ENCODE data around the gene SERPINA9.
"Not testable (repeated sequence)": the region's sequence is repeated elsewhere in the genome, so short reads cannot be mapped to it uniquely, and the experiment has no call there.

Gene SERPINA9

DNA sequence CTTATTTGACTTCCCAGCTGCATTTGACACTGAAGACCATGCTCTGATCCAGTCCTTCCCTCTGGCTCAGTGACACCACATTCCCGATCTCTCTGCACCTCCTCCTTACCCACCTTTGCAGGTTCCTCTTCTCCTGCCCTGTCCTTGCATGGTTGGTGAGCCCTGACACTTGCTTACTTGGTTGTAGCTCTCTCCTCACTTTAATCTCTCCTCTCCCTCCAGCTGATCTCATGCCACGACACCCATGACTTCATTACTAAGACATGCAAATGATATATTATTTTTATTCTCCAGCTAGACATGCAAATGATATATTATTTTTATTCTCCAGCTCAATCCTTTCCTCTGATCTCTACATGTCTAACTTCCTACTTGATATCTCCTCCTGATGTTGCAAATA, at the start of gene SERPINA9:
TSS of gene SERPINA9 (minus strand) at position 175 of the 400 bp plus-strand sequence. CDS start 6,357 bp downstream, outside the sequence.
- no peak for DNase-seq

GRCh38 chr14:94524093-94524492, 48.1 kb upstream of the SERPINA9 start:
- DNase-seq, result no peak

DNA sequence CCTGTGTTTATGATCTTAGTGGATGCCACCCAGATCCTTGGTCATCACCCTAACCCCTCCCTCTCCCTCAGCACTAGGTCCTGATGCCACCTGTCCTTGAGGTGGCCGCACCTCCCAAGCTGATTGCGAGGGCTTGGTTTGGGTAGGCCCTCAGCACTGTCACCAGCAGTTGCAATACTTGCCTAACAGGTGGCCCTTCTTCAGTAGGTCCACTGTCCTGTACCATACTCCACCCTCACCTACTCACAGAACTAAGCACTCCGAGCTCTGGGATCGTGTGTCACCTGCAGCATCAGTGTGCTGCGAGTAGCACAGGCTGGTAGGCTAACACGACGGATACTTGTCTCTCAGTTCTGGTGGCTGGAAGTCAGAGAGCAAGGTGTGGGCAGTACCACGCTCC, 47.3 kb upstream of the SERPINA9 start:
- DNase-seq, result no peak

DNA sequence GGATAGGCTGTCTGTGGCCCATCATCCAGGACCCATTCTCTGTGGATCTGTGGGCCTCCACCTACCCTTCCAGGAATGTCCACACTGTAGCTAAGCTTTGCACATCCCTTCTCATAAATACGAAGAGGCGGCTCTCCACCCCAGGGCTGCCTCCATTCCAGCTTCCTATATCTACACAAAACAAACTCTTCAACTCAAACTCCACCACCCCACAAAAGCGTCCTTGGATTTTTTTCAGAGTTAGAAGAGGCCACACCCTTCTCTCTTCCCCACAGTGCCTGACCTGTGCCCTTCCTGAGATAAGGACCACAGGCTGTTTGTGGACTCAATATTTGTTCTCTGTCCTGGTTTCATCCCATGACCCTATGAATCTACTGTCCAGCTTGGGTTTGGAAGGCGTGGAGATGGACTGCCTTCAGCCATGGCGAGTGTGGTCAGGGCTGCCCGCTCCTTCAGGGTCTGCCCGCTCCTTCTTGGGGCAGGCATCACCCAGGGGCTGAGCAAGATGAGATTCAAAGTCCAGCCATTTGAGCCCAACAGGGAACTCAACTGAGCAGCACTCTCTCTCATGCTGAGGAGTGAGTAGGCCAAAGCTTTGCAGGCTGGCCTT, 46.2 kb upstream of the SERPINA9 start:
- DNase-seq, result no peak

DNA sequence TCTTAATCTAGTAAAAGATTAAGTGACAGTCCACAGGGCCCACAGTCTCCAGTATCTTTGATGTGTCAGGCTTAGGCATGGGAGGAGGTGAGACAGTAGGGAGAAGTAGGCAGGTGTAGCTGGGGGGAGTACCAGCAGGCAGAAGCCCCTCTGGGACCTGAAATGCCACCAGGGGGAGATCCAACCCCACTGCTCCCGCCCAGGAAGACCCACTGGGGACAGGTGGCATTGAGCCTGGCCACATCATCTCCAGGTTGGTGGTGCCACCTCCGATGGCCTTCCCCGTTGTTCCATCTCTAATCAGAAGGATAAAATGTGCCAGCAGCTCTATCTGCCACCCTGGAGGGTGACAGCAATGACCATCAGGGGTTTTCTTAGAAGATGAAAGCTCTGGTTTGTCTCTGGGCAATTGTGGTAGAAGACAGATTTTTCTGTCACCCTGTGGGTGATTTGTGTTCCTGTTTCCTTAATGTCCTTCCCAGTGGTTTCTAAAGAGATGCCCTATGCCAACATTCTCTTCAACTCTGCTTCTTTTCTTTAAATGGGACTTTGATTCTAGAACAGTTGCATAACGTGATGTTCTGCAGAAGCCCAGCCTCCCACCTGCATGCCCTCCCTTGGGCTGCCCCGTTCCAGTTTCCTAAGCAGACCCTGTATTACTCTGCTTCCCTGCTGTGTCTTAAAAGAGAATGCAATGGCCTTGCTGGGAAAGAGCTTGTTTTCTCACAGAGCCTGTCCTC, 45.5 kb upstream of the SERPINA9 start:
- DNase-seq, result no peak

DNA sequence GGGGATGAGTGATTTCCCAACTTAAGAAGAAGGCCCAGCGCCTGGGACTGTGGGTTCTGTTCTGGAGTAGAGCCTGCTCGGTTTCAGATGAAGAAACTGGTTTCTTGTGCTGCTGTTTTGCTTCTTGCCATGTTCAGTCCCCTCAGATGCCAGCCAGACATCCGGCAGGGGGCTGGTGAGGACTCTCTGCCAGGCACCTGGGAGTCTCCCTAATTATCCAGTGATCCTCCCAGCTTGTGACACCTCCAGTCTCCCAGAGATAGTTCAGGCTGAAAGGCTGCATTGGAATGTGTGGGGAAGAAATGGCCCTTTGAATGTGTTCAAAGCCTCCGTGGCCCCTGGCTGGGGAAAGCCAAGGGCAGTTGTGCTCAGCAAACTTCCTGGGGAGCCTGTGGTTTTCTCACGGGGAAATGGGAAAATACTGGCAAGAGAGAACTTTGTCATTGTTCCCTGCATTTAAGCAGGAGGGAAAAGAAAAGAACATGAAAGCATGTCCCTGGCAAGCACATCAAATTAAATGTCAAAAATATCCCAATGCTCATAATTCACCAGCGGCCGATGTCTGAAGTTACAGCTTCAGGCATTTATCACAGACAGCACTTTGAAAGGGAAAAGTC, 41.8 kb upstream of the SERPINA9 start:
- no peak for DNase-seq

DNA sequence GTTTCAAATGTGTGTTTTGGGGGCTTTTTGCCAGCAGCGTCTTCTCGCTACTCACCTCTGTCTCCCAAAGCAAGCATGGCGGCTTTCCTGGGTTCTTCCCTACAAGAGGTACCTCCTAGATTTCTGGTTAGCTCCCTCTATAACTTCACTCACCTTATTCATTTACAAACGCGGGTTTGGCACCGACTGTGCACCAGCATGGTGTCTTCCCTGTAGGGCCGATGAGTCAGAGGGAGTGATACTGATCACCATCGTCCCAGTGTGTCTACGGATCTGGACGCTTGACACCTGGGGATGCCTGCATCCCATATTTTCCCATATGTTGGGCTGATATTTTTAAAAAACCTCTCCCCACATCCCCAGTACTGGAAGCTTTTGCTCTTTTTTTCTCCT, 41.2 kb upstream of the SERPINA9 start:
- no peak for DNase-seq

- DNase-seq, result no peak
Observed at GRCh38 chr14:94515856-94516255, 39.9 kb upstream of the SERPINA9 start.

DNA sequence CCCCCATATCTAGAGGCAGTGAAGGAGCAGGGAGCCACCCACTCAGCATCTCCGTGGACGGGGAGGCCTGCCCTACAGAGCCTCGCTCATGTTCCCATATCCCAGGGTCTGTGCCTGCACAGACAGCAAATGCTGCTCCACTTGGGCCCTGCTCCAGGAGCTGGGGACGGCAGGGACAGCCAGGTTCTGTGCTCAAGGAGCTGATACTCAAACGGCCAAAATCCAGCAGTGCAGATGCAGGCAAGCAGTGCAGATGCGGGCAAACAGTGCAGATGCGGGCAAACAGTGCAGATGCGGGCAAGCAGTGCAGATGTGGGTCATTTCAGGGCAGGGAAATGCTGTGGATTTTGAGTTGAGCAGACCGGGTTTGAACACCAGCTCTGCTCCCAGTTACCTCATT, 39.4 kb upstream of the SERPINA9 start:
- DNase-seq, result no peak

DNA sequence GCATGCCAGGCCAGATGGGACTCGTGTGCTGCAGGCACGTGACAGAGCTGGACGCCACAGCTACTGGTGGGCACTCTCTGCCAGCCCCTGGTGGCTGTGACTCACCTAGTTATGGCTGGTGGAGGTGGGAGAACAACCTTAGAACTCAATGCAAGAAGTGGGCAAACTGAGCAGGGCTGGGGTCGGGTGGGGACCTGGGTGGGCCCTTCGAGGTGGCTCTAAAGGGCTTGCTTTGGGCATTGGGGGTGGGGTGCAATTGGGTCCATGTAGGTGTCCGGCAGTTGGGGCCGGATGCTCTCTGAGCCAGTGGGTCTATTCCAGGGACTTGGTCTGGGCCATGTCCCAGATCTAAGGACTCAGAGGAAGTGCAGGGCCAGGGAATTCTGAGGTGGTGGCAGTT, 38.4 kb upstream of the SERPINA9 start:
- no peak for DNase-seq

DNA sequence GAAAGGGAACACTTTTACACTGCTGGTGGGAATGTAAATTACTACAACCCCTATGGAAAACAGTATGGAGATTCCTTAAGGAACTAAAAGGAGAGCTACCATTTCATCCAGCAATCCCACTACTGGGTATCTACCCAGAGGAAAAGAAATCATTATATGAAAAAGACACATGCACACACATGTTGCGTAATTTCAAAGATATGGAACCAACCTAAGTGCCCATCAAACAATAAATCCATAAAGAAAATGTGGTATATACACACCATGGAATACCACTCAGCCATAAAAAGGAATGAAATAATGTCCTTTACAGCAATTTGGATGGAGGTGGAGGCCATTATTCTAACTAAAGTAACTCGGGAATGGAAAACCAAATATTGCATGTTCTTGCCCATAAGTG, 34.5 kb upstream of the SERPINA9 start:
- DNase-seq, result not testable (repeated sequence)

DNA sequence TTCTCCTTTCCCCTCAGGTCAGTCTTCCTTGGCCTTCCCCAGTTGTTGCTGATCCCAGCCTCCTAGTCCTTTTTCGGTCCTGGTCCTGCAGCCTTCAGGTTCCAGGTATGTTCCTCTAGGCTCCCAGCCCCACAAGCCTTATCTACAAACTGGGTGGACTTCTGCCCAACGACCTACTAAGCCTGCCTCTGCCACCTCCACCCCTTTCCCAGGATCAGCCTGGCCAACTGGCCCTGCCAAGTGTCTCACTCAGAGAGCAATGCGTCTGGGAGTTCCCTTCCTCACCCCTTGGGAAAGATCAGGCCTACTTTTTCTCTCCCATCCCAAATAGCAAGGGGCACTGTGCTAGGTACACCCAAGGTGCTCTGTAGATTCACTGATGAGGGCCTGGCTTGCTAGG, 33.4 kb upstream of the SERPINA9 start, which contains the start of gene SERPINA12:
TSS of gene SERPINA12 (minus strand) at position 114 of the 400 bp plus-strand sequence. CDS start 11,072 bp downstream, outside the sequence.
- DNase-seq, result no peak

DNA sequence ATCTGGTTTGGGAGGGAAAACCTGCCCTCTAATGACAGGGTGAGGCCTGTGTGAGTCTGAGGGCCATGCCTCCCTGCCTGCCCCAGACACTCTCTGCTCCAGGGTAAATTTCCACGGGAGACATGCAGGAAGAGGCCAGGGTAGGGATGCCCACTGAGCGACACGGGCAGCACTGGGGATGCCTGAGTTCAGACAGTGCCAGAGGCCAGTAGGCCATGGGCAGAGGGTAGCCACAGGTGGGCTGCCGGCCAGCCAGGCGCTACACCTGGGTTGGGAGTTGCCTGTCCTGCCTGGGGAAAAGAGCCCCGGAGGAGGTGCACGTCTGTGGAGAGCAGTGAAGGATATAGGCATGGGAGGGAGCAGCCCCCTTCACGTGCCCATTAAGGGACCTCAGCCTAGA, 29.6 kb upstream of the SERPINA9 start:
- DNase-seq, result no peak

DNA sequence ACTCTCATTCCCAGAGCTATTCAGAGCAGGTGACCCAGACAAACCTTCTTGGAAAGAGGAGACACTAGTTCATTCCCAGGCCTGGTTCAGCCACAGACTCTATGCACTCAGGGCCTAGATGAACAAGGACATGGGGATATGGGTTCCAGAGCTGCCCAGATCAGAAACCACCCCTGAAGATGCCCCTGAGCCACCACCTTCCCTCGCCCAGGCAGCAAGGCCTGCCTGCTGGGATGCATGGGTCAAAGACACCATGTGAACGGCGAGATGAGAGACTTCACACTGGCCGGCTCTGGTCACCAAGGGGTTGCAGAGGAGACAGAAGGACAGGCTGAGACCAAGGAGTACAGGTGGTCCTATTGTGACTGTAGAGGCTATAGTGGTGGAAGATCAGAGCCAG, 29.2 kb upstream of the SERPINA9 start:
- DNase-seq, result no peak

- DNase-seq, result no peak
Observed at GRCh38 chr14:94501588-94502516, 25.9 kb upstream of the SERPINA9 start.

- DNase-seq, result no peak
Observed at GRCh38 chr14:94500264-94500663, 24.3 kb upstream of the SERPINA9 start.

GRCh38 chr14:94499673-94500072, 23.7 kb upstream of the SERPINA9 start:
- DNase-seq, result no peak

- DNase-seq, result no peak
Observed at GRCh38 chr14:94498215-94498614, 22.2 kb upstream of the SERPINA9 start.

DNA sequence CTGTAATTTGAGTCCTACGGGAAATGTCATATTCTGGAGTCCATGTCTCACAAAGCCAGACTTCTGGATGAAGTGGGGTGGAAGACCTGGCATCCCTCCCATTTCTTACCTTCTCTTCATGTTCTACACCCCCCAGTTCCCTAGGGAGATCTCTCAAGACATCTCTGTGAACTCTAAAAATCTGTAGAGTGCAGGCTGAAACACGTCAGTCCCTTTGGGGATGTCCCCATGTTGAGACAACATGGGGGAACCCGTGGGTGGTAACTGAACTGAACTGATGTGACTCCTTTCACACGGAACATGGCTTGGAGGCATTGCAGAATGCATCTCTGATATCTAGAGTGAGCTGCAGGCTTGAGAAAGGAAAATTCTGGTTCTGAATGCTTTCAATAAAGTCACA, 18.1 kb upstream of the SERPINA9 start:
- no peak for DNase-seq

GRCh38 chr14:94491511-94491910, 15.5 kb upstream of the SERPINA9 start:
- DNase-seq, result no peak

GRCh38 chr14:94489336-94489735, 13.3 kb upstream of the SERPINA9 start:
- no peak for DNase-seq

DNA sequence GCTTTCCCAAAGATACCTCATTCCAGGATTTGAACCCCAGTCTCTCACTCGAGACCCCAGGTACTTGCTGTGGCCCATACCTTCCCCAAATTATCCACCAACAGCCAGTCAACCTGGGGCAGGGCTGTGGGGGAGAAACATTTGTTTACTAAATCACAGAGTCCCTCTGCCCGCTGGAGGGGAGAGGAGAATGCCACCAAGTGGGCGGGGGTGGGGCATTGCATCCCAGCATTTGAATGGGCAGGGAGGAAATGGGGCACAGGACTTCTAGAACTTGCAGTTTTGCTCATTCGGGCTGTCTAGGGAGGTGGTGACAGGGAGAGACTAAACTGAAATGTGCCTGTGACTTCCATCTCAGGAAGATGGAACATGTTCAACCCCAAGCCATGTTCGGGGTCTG, 10.9 kb upstream of the SERPINA9 start:
- DNase-seq, result no peak
